KBM-7 (cell line): ENCODE results near the gene CCNYL1.
"Not testable (repeated sequence)": the region's sequence is repeated elsewhere in the genome, so short reads cannot be mapped to it uniquely, and the experiment has no call there.

Source experiments
- DNase-seq: peaks from one replicate; pipeline ENCODE4 v3.0.0-alpha.2; 2015
- in situ Hi-C: fragments of 300-500 bp; cut with MboI; formaldehyde crosslinking; loops from 2 replicates; pipeline ENCODE4 v1.14.3; 2020; ENCODE audit warnings: low sequenced_read_pairs, low pct_unique_long_range_greater_than_20kb, mixed read lengths

The CCNYL1 gene

DNA sequence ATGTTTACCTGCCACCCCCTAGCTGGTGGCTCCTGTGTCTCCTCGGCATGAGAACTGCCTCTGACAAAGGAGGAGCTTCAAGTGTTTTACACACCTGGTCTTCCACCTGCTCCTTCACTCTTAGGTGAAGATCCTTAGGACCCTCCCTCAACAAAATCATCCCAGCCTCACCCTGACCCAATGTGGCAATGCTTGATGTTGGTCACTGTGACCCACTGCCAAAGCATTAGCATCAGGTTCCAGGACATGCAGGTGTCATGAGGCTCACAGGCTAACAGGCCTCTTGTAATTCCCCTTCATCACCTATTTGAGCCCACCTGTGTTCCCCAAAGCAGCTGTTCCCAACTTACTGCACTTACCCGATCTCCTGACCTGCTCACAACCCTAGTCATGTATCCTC is 48.5 kb downstream of the CCNYL1 start:
- in situ Hi-C loops = loop anchor here (25.0 kb wide), 1 partner anchor 277 kb away; the partner anchor contains the start of gene PLEKHM3
- no peak for DNase-seq

DNA sequence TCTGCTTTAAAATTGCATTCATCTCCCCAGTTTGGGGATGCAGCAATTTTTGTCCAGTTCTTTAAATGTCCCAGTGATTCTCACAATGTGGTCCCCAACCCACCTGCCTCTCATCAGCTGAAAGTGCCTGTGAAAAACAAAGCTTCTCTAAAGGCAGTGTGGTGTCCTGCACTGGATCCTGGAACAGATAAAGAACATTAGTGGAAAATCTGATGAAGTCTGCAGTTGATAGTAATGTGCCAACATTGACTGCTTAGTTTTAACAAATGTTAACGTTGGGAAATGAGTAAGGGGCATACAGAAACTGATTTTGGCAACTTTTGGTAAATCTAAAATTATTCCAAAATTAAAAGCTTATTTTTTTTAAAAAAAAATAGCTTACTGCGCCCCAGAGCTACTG is 49.0 kb downstream of the CCNYL1 start:
- no peak for DNase-seq
- in situ Hi-C loops = loop anchor here (25.0 kb wide), 1 partner anchor 277 kb away; the partner anchor contains the start of gene PLEKHM3

DNA sequence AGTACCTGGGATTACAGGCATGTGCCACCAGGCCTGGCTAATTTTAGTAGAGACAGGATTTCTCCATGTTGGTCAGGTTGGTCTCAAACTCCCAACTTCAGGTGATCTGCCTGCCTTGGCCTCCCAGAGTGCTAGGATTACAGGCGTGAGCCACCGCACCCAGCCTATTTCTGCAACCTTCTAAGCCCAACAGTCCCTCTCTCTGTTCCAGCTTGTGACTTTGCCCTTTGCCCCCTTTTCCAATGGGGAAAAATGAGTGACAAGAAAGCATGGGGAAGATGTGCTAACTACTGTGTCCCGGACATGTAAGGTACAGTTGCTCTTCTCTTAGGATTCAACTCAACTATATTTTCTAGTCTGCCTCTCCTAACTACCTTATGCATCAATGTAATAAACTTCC is 50.0 kb downstream of the CCNYL1 start:
- in situ Hi-C loops = loop anchor here (25.0 kb wide), 1 partner anchor 276 kb away; the partner anchor contains the start of gene PLEKHM3

DNA sequence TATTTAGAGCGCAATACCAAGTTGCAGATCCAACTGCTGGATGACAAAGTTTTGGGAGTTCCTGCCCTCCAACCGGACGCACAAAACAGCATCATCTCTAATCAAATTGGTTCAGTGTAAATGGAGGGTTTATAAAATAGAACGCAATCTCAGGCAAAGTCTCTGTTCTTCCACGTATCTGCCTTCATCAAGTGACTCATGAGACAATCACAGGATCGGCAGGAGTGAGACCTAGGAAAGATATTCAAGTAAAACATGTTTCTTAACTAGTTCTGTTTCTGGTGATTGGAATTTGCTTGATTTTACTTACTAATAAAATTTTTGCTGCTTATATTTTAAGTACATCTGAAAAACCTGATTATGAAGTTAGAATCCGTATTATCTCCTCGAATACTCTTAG is 50.7 kb downstream of the CCNYL1 start:
- in situ Hi-C loops = loop anchor here (25.0 kb wide), 1 partner anchor 275 kb away; the partner anchor contains the start of gene PLEKHM3
- no peak for DNase-seq

More for the DNA sequence above, 50.0 kb downstream of the CCNYL1 start:
- not testable (repeated sequence) for DNase-seq

DNA sequence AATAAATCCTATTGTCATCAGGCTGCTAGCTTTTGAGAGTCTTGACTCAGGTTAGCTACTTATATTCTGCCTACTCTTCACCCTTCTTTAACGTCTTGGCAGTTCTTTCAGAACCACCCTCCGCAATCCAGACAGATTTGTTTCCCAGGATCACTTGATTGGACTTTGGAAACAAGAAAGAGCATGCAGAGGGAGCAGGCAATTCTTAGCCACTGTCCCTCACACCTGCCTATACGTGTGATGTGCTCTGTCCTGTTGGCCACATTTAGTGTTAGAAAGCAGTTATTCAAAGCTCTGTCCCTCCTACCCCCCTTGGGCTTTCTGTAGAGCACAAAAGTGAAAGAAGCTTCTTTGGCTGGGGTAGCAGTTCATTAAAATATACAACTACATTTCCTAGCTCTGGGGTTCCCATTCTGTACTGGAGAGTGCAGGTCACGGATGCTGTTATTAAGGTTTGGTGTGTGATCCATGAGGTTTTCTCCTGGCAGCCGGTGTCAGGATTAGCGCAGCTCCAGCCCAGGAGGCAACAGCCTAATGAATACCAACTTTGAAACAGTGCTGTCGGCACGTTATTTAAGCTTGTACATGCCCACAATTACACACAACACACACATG is 52.0 kb downstream of the CCNYL1 start:
- no peak for DNase-seq
- in situ Hi-C loops = loop anchor here (25.0 kb wide), 1 partner anchor 274 kb away; the partner anchor contains the start of gene PLEKHM3

DNA sequence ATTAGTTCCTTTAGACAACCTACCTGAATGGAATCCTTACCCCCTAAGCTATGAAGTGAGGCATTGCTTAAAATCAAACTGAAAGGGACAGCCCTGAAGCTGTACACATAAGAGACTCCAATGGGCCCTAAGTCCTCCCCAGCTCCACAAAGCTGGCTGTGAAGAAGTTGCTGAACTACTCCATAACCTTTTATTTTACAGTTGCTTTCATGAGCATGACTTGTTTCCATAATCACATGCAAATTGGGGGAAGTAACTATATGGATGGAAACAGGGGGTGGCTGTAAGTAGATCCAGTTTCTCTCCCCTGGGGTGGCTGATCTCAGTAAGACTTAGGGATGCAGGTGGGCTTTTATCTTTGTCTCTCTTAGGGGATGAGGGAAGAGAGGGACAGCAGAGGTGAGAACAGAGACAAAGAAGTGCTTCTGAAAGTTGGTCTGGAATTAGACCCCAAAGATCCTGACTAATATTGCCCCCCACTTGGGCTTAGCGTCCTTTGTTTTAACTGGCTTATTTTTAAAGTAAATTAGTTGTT is 52.7 kb downstream of the CCNYL1 start:
- no peak for DNase-seq
- in situ Hi-C loops = loop anchor here (25.0 kb wide), 1 partner anchor 273 kb away; the partner anchor contains the start of gene PLEKHM3

DNA sequence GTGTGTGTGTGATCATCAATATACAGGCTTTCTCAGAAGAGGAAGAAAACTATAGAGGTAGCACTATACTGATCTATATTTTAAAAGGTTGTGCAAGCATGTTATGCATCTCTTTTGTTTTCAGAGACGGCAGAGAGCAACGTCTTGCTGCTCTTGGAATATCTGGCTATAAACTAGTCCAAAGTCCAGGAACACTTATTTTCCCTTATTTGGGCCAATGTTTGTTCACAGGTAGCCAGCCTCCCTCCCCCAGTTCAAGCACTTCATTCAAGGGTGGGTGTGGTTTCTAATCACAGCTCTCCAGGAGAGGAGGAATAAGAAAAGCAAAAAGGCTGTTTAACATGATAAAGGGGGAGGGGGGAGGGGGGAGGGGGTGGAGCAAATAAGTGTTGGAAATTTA is 54.1 kb downstream of the CCNYL1 start:
- DNase-seq = no peak
- in situ Hi-C loops = loop anchor here (25.0 kb wide), 1 partner anchor 272 kb away; the partner anchor contains the start of gene PLEKHM3

DNA sequence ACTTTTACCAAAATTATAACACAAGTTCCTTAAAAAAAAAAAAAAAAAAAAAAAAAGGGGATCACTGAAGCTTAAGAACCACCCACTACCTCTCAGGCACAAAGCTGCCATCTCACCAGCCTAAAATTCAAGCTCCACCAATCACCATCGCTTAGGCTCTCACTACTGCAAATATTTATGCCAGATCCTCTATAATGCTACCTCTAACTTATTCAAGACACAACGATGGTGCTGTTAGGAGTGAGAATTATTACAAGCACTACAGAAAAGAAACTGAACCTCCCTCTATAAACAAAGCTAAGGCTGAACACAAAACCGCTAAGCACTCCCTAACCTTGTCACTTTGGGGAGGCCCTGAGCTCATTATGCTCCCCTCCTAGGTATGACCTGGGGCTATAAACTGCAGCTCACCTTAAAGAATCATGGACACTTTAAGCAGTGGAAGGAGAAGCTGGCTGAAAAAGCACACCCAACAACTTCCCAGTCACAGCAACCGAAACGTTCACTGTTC is 54.7 kb downstream of the CCNYL1 start:
- peak; percentile 9 for DNase-seq
- in situ Hi-C loops = loop anchor here (25.0 kb wide), 1 partner anchor 271 kb away; the partner anchor contains the start of gene PLEKHM3

DNA sequence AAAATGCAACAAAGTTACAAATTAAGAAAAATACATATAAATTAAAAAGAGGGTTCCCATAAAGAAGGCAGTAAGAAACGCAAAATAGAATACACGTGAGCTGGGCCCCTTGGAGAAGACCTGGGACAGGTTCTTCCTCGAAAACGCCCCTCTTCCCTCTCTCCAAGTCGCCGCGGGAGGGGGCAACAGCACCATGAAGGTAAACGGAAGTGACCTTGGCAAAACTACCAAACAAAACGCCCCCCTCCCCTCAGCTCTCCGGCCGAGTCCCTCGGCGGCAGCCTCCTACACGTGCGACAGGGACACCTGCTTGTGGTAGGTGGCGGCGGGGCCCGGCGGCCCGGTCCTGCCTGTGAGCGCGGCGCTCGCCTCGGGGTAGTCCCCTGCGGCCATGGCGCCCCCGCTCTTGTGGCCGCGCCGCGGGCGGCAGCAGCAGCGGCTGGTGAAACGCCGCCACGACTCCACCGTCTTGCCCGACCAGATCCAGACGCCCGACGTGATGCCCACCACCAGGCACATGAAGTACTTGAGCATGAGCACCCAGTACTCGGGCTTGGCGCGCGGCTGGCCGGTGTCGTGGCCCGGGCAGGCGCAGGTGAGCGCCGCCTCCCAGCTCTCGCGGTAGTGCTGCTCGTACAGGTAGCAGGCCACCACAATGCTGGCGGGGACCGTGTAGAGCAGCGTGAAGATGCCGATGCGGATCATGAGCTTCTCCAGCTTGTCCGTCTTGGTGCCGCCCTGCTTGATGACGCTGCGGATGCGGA is 55.4 kb downstream of the CCNYL1 start:
- in situ Hi-C loops = loop anchor here (25.0 kb wide), 1 partner anchor 270 kb away; the partner anchor contains the start of gene PLEKHM3

DNA sequence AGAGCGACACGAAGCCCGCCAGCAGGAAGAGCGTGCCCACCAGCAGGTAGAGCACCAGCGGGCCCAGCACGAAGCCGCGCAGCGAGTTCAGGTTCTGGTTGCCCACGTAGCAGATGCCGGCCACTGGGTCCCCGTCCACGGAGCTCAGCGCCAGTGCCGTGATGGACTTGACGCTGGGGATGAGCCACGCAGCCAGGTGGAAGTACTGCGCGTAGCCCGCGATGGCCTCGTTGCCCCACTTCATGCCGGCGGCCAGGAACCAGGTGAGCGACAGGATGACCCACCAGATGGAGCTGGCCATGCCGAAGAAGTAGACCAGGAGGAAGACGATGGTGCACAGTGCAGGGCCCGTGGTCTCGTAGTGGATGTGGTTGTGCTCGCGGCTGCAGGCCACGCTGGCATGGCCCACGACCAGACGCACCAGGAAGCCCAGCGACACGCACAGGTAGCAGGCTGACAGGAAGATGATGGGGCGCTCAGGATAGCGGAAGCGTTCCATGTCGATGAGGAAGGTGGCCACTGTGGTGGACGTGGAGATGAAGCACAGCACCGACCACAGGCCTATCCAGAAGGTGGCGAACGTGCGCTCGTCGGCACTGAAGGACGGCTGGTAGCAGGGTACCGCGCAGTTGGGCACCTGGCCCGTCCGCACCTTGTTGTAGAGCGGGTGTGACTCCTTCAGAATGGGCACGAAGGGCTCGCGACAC is 56.2 kb downstream of the CCNYL1 start:
- DNase-seq = no peak
- in situ Hi-C loops = loop anchor here (25.0 kb wide), 1 partner anchor 270 kb away; the partner anchor contains the start of gene PLEKHM3

More for the DNA sequence above, 55.4 kb downstream of the CCNYL1 start:
- DNase-seq = no peak

DNA sequence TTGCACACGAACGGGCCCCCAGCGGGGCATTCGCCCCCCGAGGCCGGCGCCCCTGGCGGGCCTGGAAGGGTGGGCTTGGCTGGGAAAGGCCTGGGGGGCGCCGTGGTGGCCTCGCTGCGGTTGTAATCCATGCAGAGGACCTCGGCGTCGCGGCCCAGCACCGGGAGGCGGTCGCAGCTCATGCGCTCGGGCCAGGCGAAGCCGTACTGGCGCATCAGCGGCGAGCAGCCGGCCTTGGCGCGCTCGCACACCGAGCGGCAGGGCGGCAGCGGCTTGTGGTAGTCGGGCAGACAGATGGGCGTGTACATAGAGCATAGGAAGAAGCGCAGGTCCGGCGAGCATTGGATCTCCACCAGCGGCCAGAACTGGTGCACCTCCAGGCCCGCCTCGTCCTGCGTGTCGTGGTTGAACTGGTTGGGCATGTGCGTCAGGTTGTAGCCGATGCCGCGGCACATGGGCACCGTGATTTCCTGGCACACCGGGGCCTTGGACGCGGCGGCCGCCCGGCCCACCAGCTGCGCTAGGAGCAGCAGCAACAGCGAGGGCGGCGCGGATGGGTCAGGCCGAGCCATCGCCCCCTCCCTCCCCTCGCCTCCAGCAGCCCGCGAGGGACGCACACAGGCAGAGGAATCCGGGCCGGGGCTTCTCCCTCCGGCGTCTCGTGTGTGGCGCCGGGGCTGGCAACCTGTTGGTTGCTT is 56.9 kb downstream of the CCNYL1 start:
- no peak for DNase-seq
- in situ Hi-C loops = loop anchor here (25.0 kb wide), 1 partner anchor 269 kb away; the partner anchor contains the start of gene PLEKHM3

DNA sequence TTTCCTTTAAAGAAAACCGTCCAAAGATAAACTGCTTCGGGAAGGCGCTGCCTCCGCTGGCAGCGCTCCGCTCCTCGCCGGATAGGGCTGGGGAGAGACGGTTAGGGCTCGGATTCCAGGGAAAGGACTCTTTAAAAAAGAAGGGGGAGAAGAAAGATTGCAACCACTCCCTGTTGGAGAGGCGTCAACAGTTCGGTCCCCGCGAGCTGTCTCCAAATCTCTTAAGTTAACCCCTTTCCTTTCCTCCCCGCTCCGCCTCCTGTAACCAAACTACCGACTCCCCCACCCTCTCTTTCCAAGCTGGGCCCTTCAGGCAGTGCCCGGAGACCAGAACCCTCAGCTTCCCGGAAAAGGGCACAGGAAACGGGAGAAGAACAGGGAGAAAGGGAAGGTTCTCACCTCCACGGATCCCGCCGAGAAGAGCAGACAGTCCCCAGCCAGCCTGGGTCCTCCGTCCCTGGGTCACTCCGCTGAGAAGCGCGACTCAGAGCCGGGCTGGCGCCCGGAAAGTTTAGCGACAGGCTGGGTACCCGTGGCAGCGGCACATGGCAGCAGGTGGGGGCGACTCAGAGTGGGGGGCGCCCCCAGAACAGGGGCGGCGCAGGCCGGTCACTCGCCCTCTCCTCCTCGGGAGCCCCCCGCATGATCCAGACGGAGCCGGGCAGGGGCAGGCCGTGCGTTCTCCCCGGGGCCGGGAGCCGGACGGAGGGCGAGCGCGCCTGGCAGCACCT is 57.6 kb downstream of the CCNYL1 start:
- DNase-seq = peak; percentile 56
- in situ Hi-C loops = loop anchor here (25.0 kb wide), 1 partner anchor 268 kb away; the partner anchor contains the start of gene PLEKHM3

DNA sequence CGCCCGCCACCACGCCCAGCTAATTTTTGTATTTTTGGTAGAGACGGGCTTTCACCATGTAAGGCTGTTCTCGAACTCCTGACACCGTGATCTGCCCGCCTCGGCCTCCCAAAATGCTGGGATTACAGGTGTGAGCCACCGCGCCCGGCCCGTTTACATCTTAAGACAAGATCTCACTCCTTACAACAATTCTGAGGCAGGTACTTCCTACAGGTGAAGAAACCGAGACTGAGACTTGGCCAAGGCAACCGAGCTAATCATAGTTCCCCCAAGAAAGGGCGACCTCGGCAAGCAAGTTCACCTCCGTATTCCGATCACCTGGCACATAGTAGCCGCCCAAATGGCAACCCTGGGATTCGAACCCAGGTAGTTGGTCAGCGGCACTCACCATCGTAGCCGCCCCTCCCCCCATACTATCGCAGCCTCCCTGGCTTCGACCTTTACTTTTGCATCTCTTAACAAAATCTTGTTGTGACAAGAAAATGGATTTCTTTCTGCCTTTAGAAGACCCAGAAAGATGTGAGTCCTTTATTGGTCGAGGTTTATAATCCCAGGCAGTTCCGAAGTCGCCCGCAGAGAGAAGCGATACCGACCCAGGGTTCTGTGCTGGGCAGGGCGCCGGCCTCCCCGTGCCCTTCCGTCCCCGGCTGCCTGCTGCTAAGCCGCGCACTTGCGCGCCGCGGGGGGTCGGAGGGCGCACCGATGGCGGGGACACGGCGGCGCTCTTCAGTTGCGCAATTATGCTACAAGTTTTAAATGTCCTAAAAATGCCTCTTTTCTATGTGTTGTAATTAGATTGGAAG is 59.4 kb downstream of the CCNYL1 start:
- in situ Hi-C loops = loop anchor here (25.0 kb wide), 1 partner anchor 266 kb away; the partner anchor contains the start of gene PLEKHM3

DNA sequence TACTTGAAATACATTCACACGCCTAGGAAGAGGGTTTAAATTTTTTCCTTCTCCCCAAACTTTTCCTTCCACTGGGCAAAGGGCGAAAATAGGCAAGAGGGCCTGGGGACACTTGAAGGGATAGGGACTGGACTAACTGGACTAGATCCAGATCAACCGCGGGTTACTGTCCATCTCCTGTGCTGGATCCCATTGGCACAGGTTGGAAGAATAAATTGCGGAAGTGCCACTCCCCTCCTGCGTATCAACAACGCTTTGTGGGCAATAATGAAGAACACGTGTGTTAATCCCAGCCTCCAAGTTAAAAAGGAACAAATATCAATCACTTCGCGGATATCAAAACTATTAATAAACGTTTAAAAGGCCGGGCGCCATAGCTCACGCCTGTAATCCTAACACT is 60.0 kb downstream of the CCNYL1 start:
- DNase-seq = no peak
- in situ Hi-C loops = loop anchor here (25.0 kb wide), 1 partner anchor 266 kb away; the partner anchor contains the start of gene PLEKHM3

More for the DNA sequence above, 59.4 kb downstream of the CCNYL1 start:
- DNase-seq = peak; percentile 54

DNA sequence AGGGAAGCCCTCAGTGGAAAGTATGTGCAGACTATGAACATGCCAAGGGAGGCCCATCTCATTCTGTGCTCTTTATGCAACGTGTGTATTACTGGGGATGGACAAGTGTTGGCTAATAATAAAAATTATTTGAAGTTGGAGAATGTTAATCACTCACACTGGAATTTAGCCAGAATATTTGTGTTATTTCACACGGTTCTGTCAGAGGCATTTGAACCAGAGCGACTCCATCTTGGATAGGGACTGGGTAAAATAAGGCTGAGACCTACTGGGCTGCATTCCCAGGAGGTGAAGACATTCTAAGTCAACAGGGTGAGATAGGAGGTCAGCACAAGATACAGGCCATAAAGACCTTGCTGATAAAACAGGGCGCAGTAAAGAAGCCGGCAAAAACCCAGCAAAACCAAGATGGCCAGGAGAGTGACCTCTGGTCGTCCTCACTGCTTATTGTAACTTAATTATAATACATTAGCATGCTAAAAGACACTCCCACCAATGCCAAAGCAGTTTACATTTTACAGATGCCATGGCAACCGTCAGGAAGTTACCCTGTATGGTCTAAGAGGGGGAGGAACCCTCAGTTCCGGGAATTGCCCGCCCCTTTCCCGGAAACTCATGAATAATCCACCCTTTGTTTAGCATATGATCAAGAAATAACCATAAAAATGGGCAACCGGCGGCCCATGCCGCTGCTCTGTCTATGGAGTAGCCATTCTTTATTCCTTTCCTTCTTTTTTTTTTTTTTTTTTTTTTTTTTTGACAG is 60.8 kb downstream of the CCNYL1 start:
- in situ Hi-C loops = loop anchor here (25.0 kb wide), 1 partner anchor 265 kb away; the partner anchor contains the start of gene PLEKHM3
- peak; percentile 66 for DNase-seq

DNA sequence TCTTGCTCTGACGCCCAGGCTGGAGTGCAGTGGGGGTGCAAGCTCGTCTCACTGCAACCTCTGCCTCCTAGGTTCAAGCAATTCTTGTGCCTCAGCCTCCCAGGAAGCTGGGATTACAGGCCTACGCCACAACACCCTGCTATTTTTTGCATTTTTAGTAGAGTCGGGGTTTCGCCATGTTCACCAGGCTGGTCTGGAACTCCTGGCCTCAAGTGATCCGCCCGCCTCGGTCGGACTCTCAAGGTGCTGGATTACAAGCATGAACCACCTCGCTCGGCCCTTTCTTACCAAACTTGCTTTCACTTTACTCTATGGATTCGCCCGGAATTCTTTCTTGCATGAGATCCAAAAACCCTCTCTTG is 61.4 kb downstream of the CCNYL1 start:
- in situ Hi-C loops = loop anchor here (25.0 kb wide), 1 partner anchor 264 kb away; the partner anchor contains the start of gene PLEKHM3
- DNase-seq = no peak
